ENCODE data around the gene BBS1. TPM values are rescaled to one million over a fixed set of nuclear protein-coding genes. Genes with fewer than 3 reads are reported as not detected.

BBS1 gene
- total RNA-seq, 1 donor from 2014 or later = 18.8 TPM

- no peaks in the 10 kb centered on the region for H3K36me3 Mint-ChIP-seq (ENCODE audit: low read depth, unreplicated experiment)
Measured at GRCh38 chr11:66567787-66568123, 57.3 kb downstream of the BBS1 start.

GRCh38 chr11:66568124-66568916 is 57.9 kb downstream of the BBS1 start, which contains the start of gene CTSF:
Gene CTSF, minus strand, starts transcription at chr11:66568606. Its CDS starts 120 bp downstream, at chr11:66568486.
- Histone ChIP-seq H3K79me2 (ENCODE audit: insufficient read depth, low read length) (no peaks in the 10 kb centered on the region), H3K4me1 (ENCODE audit: insufficient read depth, low read length) (peaks cover 9% of the 10 kb centered on the region), H4K20me1 (ENCODE audit: insufficient read depth, low read length) (no peaks in the 10 kb centered on the region), H3K4me2 (ENCODE audit: low read length) (peak within 1 kb of the TSS; percentile 88), H3K36me3 (ENCODE audit: insufficient read depth, low read length) (no peaks in the 10 kb centered on the region), H3K27ac (ENCODE audit: low read depth, low read length) (no peak within 1 kb of the TSS), H3K27me3 (ENCODE audit: insufficient read depth, low read length) (peaks cover 6% of the 10 kb centered on the region), H3K9me3 (ENCODE audit: insufficient read depth, low read depth, low read length) (no peaks in the 10 kb centered on the region), H3K9ac (ENCODE audit: low read length) (peak within 1 kb of the TSS; percentile 60), H2AFZ (ENCODE audit: low read depth, low read length) (peak within 1 kb of the TSS; percentile 98), H3K4me3 (ENCODE audit: insufficient read depth, low read depth, low read length) (peak within 1 kb of the TSS; percentile 55)
- H3K36me3 Mint-ChIP-seq (ENCODE audit: low read depth, unreplicated experiment) = no peaks in the 10 kb centered on the region
- peaks cover 14% of the 10 kb centered on the region for H3K4me1 Mint-ChIP-seq (ENCODE audit: low read depth, unreplicated experiment)
- TF ChIP-seq, protein P1, sequence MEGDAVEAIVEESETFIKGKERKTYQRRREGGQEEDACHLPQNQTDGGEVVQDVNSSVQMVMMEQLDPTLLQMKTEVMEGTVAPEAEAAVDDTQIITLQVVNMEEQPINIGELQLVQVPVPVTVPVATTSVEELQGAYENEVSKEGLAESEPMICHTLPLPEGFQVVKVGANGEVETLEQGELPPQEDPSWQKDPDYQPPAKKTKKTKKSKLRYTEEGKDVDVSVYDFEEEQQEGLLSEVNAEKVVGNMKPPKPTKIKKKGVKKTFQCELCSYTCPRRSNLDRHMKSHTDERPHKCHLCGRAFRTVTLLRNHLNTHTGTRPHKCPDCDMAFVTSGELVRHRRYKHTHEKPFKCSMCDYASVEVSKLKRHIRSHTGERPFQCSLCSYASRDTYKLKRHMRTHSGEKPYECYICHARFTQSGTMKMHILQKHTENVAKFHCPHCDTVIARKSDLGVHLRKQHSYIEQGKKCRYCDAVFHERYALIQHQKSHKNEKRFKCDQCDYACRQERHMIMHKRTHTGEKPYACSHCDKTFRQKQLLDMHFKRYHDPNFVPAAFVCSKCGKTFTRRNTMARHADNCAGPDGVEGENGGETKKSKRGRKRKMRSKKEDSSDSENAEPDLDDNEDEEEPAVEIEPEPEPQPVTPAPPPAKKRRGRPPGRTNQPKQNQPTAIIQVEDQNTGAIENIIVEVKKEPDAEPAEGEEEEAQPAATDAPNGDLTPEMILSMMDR (IDR thresholded peaks at IDR 0.05; ENCODE audit: insufficient read depth, low read depth, low read length) = no peak
- no peak for TF ChIP-seq EZH2 (IDR thresholded peaks at IDR 0.05; ENCODE audit: insufficient read depth, low read length)
- DNase-seq (ENCODE audit: low read depth) (peak; percentile 33), FAIRE-seq (no peak)
- H3K27ac Mint-ChIP-seq (ENCODE audit: unreplicated experiment) = no peak within 1 kb of the TSS
- no peak within 1 kb of the TSS for H3K4me3 Mint-ChIP-seq (ENCODE audit: unreplicated experiment)
- peaks cover 18% of the 10 kb centered on the region for H3K27me3 Mint-ChIP-seq (ENCODE audit: low read depth, unreplicated experiment)
- H3K9me3 Mint-ChIP-seq (ENCODE audit: unreplicated experiment) = peaks cover 3% of the 10 kb centered on the region

More at GRCh38 chr11:66567787-66568123, 57.3 kb downstream of the BBS1 start:
- peak overlapping the region; percentile 88 for H3K4me2 ChIP-seq (ENCODE audit: low read length)
- TF ChIP-seq EZH2 (IDR thresholded peaks at IDR 0.05; ENCODE audit: insufficient read depth, low read length) = no peak
- TF ChIP-seq, protein P1 (IDR thresholded peaks at IDR 0.05; ENCODE audit: insufficient read depth, low read depth, low read length) = no peak
- H3K9ac ChIP-seq (ENCODE audit: low read length) = peak overlapping the region; percentile 60
- H3K4me3 Mint-ChIP-seq (ENCODE audit: unreplicated experiment) = no peak overlapping the region
- no peak overlapping the region for H3K27ac Mint-ChIP-seq (ENCODE audit: unreplicated experiment)
- no peaks in the 10 kb centered on the region for H3K79me2 ChIP-seq (ENCODE audit: insufficient read depth, low read length)
- peak overlapping the region; percentile 55 for H3K4me3 ChIP-seq (ENCODE audit: insufficient read depth, low read depth, low read length)
- peaks cover 20% of the 10 kb centered on the region for H3K27me3 Mint-ChIP-seq (ENCODE audit: low read depth, unreplicated experiment)
- peaks cover 3% of the 10 kb centered on the region for H3K9me3 Mint-ChIP-seq (ENCODE audit: unreplicated experiment)
- no peak overlapping the region for H2AFZ ChIP-seq (ENCODE audit: low read depth, low read length)
- peaks cover 9% of the 10 kb centered on the region for H3K4me1 ChIP-seq (ENCODE audit: insufficient read depth, low read length)
- FAIRE-seq (no peak), DNase-seq (ENCODE audit: low read depth) (no peak)
- H3K27me3 ChIP-seq (ENCODE audit: insufficient read depth, low read length) = peaks cover 6% of the 10 kb centered on the region
- no peaks in the 10 kb centered on the region for H4K20me1 ChIP-seq (ENCODE audit: insufficient read depth, low read length)
- peaks cover 14% of the 10 kb centered on the region for H3K4me1 Mint-ChIP-seq (ENCODE audit: low read depth, unreplicated experiment)
- no peaks in the 10 kb centered on the region for H3K9me3 ChIP-seq (ENCODE audit: insufficient read depth, low read depth, low read length)
- H3K36me3 ChIP-seq (ENCODE audit: insufficient read depth, low read length) = no peaks in the 10 kb centered on the region
- no peak overlapping the region for H3K27ac ChIP-seq (ENCODE audit: low read depth, low read length)

DNA sequence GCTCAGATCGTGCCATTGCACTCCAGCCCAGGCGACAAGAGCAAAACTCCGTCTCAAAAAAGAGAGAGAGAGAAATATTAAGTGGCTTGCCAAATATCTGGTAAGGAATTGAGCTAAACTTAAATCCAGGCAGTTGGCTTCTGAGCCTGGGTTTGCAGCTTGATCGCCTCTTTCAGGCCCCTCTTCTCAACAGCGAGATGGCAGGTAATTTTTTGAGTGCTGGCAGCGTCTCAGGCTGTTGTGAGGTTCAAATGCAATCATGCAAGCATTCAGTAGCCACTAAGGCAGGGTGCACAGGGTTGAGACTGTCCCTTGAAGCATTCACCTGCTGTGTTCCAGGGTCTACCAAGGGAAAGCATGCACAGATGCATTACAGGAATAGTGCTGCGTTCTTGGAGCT is 58.6 kb downstream of the BBS1 start:
- Mint-ChIP-seq H3K27me3 (ENCODE audit: low read depth, unreplicated experiment) (peaks cover 16% of the 10 kb centered on the region), H3K27ac (ENCODE audit: unreplicated experiment) (no peak overlapping the region), H3K36me3 (ENCODE audit: low read depth, unreplicated experiment) (no peaks in the 10 kb centered on the region), H3K9me3 (ENCODE audit: unreplicated experiment) (peaks cover 6% of the 10 kb centered on the region), H3K4me1 (ENCODE audit: low read depth, unreplicated experiment) (peaks cover 14% of the 10 kb centered on the region), H3K4me3 (ENCODE audit: unreplicated experiment) (no peak overlapping the region)
- H3K4me2 ChIP-seq (ENCODE audit: low read length) = no peak overlapping the region
- no peaks in the 10 kb centered on the region for H3K9me3 ChIP-seq (ENCODE audit: insufficient read depth, low read depth, low read length)
- FAIRE-seq (no peak), DNase-seq (ENCODE audit: low read depth) (no peak)
- no peak overlapping the region for H3K4me3 ChIP-seq (ENCODE audit: insufficient read depth, low read depth, low read length)
- TF ChIP-seq EZH2 (IDR thresholded peaks at IDR 0.05; ENCODE audit: insufficient read depth, low read length) = no peak
- TF ChIP-seq, protein P1 (IDR thresholded peaks at IDR 0.05; ENCODE audit: insufficient read depth, low read depth, low read length) = no peak
- H3K4me1 ChIP-seq (ENCODE audit: insufficient read depth, low read length) = peaks cover 9% of the 10 kb centered on the region
- H3K27me3 ChIP-seq (ENCODE audit: insufficient read depth, low read length) = peaks cover 6% of the 10 kb centered on the region
- no peaks in the 10 kb centered on the region for H3K79me2 ChIP-seq (ENCODE audit: insufficient read depth, low read length)
- no peak overlapping the region for H3K9ac ChIP-seq (ENCODE audit: low read length)
- no peak overlapping the region for H2AFZ ChIP-seq (ENCODE audit: low read depth, low read length)
- no peaks in the 10 kb centered on the region for H3K36me3 ChIP-seq (ENCODE audit: insufficient read depth, low read length)
- H3K27ac ChIP-seq (ENCODE audit: low read depth, low read length) = no peak overlapping the region
- no peaks in the 10 kb centered on the region for H4K20me1 ChIP-seq (ENCODE audit: insufficient read depth, low read length)

All from astrocyte (in vitro differentiated cells and primary cell).